ENCODE results near the gene RAB42.

- TF ChIP-seq EZH2 (IDR thresholded peaks at IDR 0.05; ENCODE audit: insufficient read depth, low read length) (no peak), CTCF (IDR thresholded peaks at IDR 0.05; ENCODE audit: insufficient read depth, low read depth, low read length) (no peak)
Measured at GRCh38 chr1:28566931-28567330, 25.1 kb upstream of the RAB42 start.

Measured in astrocyte (in vitro differentiated cells and primary cell).